ENCODE results near the gene DNAH1. TPM values are rescaled to one million over a fixed set of nuclear protein-coding genes. Genes with fewer than 3 reads are reported as not detected.

Gene DNAH1
- total RNA-seq, 4 donors from 2014 or later, result 9.5 to 30.3 (median 14.6) TPM

GRCh38 chr3:52403271-52403841 lies 87.2 kb downstream of the DNAH1 start:
- no peak for TF ChIP-seq CTCF (IDR thresholded peaks at IDR 0.05; ENCODE audit: low read depth)

GRCh38 chr3:52403955-52404354 lies 87.8 kb downstream of the DNAH1 start:
- TF ChIP-seq CTCF (IDR thresholded peaks at IDR 0.05; ENCODE audit: low read depth), result no peak

GRCh38 chr3:52404391-52404790 lies 88.3 kb downstream of the DNAH1 start:
- no peak for TF ChIP-seq CTCF (IDR thresholded peaks at IDR 0.05; ENCODE audit: low read depth)

GRCh38 chr3:52405066-52405465 lies 88.9 kb downstream of the DNAH1 start:
- no peak for TF ChIP-seq CTCF (IDR thresholded peaks at IDR 0.05; ENCODE audit: low read depth)

- TF ChIP-seq CTCF (IDR thresholded peaks at IDR 0.05; ENCODE audit: low read depth), result no peak
Observed at GRCh38 chr3:52405601-52406110, 89.5 kb downstream of the DNAH1 start.

GRCh38 chr3:52406231-52406661 lies 90.1 kb downstream of the DNAH1 start:
- TF ChIP-seq CTCF (IDR thresholded peaks at IDR 0.05; ENCODE audit: low read depth), result no peak

GRCh38 chr3:52406791-52407510 lies 90.8 kb downstream of the DNAH1 start:
- TF ChIP-seq CTCF (IDR thresholded peaks at IDR 0.05; ENCODE audit: low read depth), result no peak
